ENCODE measurements around the gene BNC2. TPM values are rescaled to one million over a fixed set of nuclear protein-coding genes. Genes with fewer than 3 reads are reported as not detected.

BNC2 gene
- total RNA-seq, 1 experiment from 2014 or later, result 11.7 TPM

GRCh38 chr9:16651446-16651964 lies 219.0 kb downstream of the BNC2 start:
- H3K9me3 ChIP-seq (ENCODE audit: low read length), result no peaks in the 10 kb centered on the region
- H3K36me3 ChIP-seq (ENCODE audit: low read depth, low read length), result no peaks in the 10 kb centered on the region
- TF ChIP-seq EZH2 (IDR thresholded peaks at IDR 0.05; ENCODE audit: low read length, unreplicated experiment) (no peak), EZH2phosphoT487 (IDR thresholded peaks at IDR 0.05; ENCODE audit: borderline replicate concordance, low read length) (no peak)
- TF ChIP-seq, protein P1, sequence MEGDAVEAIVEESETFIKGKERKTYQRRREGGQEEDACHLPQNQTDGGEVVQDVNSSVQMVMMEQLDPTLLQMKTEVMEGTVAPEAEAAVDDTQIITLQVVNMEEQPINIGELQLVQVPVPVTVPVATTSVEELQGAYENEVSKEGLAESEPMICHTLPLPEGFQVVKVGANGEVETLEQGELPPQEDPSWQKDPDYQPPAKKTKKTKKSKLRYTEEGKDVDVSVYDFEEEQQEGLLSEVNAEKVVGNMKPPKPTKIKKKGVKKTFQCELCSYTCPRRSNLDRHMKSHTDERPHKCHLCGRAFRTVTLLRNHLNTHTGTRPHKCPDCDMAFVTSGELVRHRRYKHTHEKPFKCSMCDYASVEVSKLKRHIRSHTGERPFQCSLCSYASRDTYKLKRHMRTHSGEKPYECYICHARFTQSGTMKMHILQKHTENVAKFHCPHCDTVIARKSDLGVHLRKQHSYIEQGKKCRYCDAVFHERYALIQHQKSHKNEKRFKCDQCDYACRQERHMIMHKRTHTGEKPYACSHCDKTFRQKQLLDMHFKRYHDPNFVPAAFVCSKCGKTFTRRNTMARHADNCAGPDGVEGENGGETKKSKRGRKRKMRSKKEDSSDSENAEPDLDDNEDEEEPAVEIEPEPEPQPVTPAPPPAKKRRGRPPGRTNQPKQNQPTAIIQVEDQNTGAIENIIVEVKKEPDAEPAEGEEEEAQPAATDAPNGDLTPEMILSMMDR (conservative IDR thresholded peaks at IDR 0.05; ENCODE audit: low read depth, low read length), result no peak
- H3K27me3 ChIP-seq (ENCODE audit: low read length), result no peaks in the 10 kb centered on the region
- BruUV-seq (replicated peaks), result no TSS peak
- H3K4me2 ChIP-seq (ENCODE audit: low read length), result no peak overlapping the region
- H3K27ac ChIP-seq (ENCODE audit: low read length), result no peak overlapping the region
- H2AFZ ChIP-seq (ENCODE audit: low read length), result no peak overlapping the region
- no peaks in the 10 kb centered on the region for H3K9me2 ChIP-seq (replicated peaks; ENCODE audit: low read length)
- intact Hi-C loops (cut with micrococcal nuclease), result no loop called here
- no peaks in the 10 kb centered on the region for H4K20me1 ChIP-seq (ENCODE audit: low read length)
- POLR2A ChIA-PET (ENCODE audit: unreplicated experiment), result no interaction called here
- no peaks in the 10 kb centered on the region for H3K4me1 ChIP-seq (ENCODE audit: insufficient read depth, low read length)
- no peak overlapping the region for H3K4me3 ChIP-seq (ENCODE audit: low read length)
- H3F3A ChIP-seq (ENCODE audit: low read length, unreplicated experiment), result no peaks in the 10 kb centered on the region
- no peak for DNase-seq
- CTCF ChIA-PET, result no interaction called here
- no peak overlapping the region for H3K9ac ChIP-seq (ENCODE audit: low read length)
- ATAC-seq, result no peak
- no peaks in the 10 kb centered on the region for H3K79me2 ChIP-seq (ENCODE audit: low read length)

DNA sequence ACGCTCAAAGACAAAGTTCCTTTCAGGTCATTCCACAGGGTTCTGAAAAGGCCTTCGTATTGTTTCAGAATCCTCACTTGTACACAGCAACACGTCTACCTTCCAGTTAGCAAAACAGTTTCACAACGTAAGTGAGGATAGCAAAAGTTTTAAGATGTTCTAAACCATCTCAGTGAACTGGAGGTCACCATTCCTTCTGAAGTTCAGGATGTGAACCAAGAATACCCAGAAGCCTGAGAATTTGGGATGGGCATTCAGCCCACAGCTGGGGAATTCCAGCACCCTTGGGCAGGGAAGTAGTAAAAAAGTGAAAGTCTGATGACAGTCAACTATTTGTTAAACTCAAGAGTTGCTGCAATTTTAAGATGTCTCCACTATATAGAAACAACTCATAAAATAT lies 224.5 kb downstream of the BNC2 start:
- Histone ChIP-seq H3K36me3 (ENCODE audit: low read depth, low read length) (no peaks in the 10 kb centered on the region), H3K9me2 (replicated peaks; ENCODE audit: low read length) (no peaks in the 10 kb centered on the region), H3K4me1 (ENCODE audit: insufficient read depth, low read length) (no peaks in the 10 kb centered on the region), H3K4me3 (ENCODE audit: low read length) (no peak overlapping the region), H3K4me2 (ENCODE audit: low read length) (no peak overlapping the region), H3K79me2 (ENCODE audit: low read length) (peaks cover 4% of the 10 kb centered on the region; the same call in 1 of the 2 replicates), H3F3A (ENCODE audit: low read length, unreplicated experiment) (no peaks in the 10 kb centered on the region), H3K27ac (ENCODE audit: low read length) (no peak overlapping the region), H3K9ac (ENCODE audit: low read length) (no peak overlapping the region), H3K27me3 (ENCODE audit: low read length) (no peaks in the 10 kb centered on the region), H4K20me1 (ENCODE audit: low read length) (no peaks in the 10 kb centered on the region), H2AFZ (ENCODE audit: low read length) (no peak overlapping the region), H3K9me3 (ENCODE audit: low read length) (no peaks in the 10 kb centered on the region)
- TF ChIP-seq, protein P1 (conservative IDR thresholded peaks at IDR 0.05; ENCODE audit: low read depth, low read length), result no peak
- TF ChIP-seq EZH2 (IDR thresholded peaks at IDR 0.05; ENCODE audit: low read length, unreplicated experiment) (no peak), EZH2phosphoT487 (IDR thresholded peaks at IDR 0.05; ENCODE audit: borderline replicate concordance, low read length) (no peak)
- no peak for DNase-seq
- intact Hi-C loops (cut with micrococcal nuclease), result no loop called here
- ATAC-seq, result no peak
- CTCF ChIA-PET, result no interaction called here
- BruUV-seq (replicated peaks), result no TSS peak
- POLR2A ChIA-PET (ENCODE audit: unreplicated experiment), result no interaction called here

DNA sequence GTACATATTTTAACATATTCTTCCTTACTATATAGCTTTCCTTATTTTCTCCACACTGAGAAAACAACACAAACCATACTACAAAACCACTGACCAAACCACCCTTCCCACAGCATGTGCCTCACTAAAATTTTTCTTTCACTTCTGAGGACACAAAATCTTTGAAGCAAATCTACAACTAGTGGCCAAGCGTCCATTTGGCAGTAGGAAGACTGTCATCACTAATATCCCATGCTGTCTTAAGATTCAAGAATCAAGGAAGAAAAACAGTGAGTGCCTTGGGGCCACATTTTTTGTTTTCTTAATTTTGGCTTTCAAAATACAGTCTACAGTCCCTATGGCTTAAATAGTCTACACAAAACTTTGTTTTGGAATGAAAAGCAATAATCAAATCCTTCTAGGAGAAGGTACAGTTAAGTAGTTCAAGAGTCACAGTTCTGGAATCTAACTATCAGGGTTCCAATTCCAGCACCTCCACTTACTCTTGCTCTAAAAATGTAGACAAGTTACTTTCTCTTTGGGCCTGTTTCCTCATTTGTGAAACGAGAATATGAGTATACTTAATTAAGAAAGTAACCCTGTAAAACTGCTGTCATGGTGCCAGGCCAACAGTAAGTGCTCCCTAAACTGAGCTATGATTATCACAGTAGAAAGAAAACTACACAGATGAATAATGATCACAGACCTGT lies 227.9 kb downstream of the BNC2 start:
- Histone ChIP-seq H2AFZ (ENCODE audit: low read length) (no peak overlapping the region), H3K9me3 (ENCODE audit: low read length) (no peaks in the 10 kb centered on the region), H3K79me2 (ENCODE audit: low read length) (peaks cover 4% of the 10 kb centered on the region; the same call in 1 of the 2 replicates), H3K27me3 (ENCODE audit: low read length) (no peaks in the 10 kb centered on the region), H4K20me1 (ENCODE audit: low read length) (no peaks in the 10 kb centered on the region), H3K9me2 (replicated peaks; ENCODE audit: low read length) (no peaks in the 10 kb centered on the region), H3K4me2 (ENCODE audit: low read length) (no peak overlapping the region), H3K4me3 (ENCODE audit: low read length) (no peak overlapping the region), H3K36me3 (ENCODE audit: low read depth, low read length) (no peaks in the 10 kb centered on the region), H3K4me1 (ENCODE audit: insufficient read depth, low read length) (no peaks in the 10 kb centered on the region), H3K27ac (ENCODE audit: low read length) (no peak overlapping the region), H3F3A (ENCODE audit: low read length, unreplicated experiment) (no peaks in the 10 kb centered on the region), H3K9ac (ENCODE audit: low read length) (no peak overlapping the region)
- no peak for TF ChIP-seq EZH2 (IDR thresholded peaks at IDR 0.05; ENCODE audit: low read length, unreplicated experiment)
- TF ChIP-seq, protein P1 (conservative IDR thresholded peaks at IDR 0.05; ENCODE audit: low read depth, low read length), result no peak
- no peak for TF ChIP-seq EZH2phosphoT487 (IDR thresholded peaks at IDR 0.05; ENCODE audit: borderline replicate concordance, low read length)
- BruUV-seq (replicated peaks), result no TSS peak
- DNase-seq (no peak), ATAC-seq (no peak)
- ChIA-PET CTCF (no interaction called here), POLR2A (ENCODE audit: unreplicated experiment) (no interaction called here)
- intact Hi-C loops (cut with micrococcal nuclease), result no loop called here
